Measurements from ENCODE around the gene PRICKLE4.
A peak's percentile ranks its signal among the peaks of the same experiment; 100 is the strongest.
"Not testable (repeated sequence)": the region's sequence is repeated elsewhere in the genome, so short reads cannot be mapped to it uniquely, and the experiment has no call there.

Gene PRICKLE4

DNA sequence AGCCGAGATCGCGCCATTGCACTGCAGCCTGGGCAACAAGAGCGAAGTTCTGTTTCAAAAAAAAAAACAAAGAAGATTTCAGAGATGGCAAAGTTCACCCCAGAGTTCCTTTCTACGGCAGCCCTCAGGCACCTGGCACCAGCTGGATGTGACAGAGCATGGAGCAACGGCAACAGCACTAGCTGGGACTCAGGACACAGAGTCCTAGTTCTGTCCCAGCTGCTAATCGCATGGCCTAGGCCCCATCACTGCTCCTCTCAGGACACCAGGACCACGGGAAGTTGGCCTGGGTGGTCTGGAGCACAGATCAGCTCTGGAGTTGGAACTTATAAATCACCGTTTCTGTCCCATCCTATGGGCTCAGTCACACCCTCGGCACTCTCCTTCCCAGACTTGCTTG is 34.5 kb upstream of the PRICKLE4 start:
- no peak for DNase-seq (ENCODE audit: low spot score)

DNA sequence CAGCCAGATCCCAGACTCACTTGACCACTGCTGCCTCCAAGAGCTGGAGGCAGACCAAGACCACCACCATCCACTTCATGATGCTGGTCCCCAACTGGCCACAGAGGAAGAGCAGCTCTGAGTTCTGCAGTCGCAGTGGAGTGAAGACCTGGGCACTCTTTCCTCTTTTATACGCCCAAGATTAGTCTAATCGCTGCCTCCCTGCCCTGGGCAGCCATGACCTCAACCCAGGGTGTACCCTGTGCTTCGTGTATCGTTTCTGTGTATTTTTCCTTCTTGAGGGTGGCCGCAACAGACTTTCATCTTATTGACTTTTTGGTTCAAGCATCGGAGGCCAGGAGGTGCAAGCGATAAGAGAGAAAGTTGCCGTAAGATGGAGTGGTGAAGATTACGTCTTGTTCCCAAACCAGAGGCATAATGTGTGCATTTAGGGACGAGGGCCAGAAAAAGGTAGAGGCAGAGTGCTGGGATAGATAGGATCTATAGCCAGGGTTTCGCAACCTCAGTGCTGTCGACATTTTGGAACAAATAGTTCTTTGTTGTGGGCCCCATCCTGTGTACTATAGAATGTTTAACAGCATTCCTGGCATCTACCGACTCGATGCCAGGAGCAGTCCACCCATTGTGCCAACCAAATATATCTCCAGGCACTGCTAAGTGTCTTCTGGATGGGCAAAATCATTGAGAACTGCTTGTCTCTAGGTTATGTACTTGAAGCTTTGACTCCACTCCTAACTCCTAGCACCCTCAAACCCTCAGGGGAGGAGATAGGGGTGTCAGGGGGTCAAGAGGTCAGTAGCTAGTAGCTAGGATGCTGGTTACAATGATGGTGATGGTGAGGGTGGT is 33.1 kb upstream of the PRICKLE4 start, which contains the start of gene PGC:
PGC (minus strand) TSS at position 142 of the 846 bp plus-strand sequence; CDS start at position 79, 63 bp downstream.
- peak; percentile 61 for DNase-seq (ENCODE audit: low spot score)

DNA sequence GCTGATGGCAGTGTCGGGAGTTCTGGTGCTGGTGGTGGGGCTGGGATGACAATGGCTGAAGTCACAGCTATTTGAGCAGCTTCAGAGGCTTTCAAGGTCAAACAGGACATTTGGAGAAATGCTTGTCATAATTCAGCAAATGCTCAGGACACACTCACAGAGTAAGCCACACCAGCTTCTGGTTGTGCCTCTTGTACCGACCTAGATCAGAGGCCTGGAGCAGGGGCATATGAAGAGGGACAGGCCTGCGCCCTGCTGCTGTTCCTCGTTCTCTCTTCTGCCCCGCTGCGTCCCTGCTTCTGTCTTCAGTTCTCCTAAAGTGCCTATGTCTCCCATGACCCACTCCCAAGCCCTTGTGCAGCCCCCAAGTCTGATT is 32.5 kb upstream of the PRICKLE4 start:
- no peak for DNase-seq (ENCODE audit: low spot score)

DNA sequence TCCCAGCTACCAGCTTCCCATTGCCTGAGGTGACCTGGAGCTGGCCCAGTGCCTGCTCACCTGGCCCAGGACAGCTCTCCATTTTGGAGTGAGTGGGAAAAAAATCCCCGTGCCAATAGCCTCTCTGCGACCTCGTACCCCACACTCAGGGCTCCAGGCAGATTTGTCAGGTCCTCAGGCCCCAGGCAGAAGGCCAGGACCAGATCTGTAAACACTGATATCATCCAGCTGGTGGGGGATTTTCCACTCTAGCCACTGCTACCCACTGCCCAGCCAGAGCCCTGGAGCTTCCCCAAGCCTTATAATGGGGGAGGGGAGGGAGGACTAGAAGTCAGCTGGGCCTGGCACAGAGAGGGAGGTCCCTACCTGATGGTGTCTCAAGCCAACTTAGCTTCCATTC is 32.0 kb upstream of the PRICKLE4 start:
- DNase-seq (ENCODE audit: low spot score) = no peak

DNA sequence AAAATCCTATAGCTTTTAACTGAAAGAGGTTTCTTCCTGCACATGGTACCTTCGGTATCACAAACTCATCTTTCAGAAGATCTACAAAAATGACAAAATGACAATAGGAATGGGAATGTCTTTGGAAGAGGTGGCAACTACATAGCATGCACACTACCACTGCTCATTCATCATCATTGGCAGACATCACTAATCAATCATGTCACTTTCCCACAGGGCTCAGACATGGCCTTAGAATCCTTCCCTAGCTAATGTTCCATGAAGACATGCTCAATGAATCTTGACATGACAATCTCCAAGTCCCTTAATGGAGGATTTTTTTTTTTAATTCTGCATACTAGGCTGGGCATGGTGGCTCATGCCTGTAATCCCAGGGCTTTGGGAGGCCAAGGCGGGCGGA is 30.2 kb upstream of the PRICKLE4 start:
- no peak for DNase-seq (ENCODE audit: low spot score)

DNA sequence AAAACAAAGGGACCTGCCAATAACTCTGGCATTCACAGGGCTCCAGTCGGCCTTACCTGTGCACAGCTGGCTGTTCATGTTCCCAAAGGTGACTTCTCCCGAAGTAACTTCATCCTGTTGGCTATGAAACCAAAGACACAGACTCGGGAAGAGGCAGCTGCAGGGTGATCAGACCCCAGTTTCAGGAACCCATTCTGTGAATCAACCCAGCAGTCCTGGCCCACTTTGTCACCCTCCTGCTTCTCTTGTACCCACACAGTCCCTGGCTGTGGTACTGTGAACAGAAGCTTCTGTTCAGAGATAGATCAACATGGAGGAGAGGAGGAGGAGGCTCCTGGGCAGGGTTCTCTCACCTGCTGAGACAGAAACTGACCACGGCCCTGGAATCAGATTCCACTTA is 24.7 kb upstream of the PRICKLE4 start:
- no peak for DNase-seq (ENCODE audit: low spot score)

DNA sequence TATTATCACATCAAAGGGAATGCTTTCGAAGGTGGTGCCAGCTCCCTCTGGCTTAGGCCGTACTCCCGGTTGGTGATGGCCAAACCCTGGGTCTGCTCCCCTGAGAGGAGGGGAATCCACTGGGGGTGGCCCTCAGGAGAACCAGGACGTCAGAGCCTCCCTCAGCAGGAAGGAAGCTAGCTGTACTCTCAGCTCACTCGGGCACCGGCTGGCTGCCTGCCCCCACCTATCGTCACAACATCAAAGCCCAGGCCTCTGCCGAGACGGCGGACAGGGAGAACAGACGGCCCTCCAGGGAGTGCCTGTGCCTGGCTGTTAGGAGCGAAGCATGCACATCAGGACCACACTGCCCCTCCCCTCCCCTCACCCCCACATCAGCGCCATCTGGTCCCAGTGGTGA is 24.2 kb upstream of the PRICKLE4 start:
- DNase-seq (ENCODE audit: low spot score) = no peak

DNA sequence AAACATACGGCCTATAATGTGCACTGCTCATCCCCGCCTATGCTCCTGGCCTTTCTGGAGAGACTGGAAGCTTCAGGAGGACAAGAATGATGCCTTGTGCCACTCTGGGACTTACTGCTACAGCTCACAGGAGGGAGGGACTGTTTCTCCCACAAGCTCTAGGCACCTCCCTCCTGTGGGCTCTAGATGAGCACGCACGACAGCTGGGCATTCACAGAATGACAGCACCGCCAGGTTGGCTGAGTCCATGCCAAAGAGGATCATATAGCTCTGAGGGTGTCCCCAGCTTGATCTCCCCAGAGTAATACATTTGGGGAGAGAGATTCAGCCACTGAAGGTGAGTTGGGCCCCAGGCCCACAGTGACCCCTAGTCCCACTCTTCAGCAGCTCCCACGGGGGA is 23.3 kb upstream of the PRICKLE4 start:
- no peak for DNase-seq (ENCODE audit: low spot score)

DNA sequence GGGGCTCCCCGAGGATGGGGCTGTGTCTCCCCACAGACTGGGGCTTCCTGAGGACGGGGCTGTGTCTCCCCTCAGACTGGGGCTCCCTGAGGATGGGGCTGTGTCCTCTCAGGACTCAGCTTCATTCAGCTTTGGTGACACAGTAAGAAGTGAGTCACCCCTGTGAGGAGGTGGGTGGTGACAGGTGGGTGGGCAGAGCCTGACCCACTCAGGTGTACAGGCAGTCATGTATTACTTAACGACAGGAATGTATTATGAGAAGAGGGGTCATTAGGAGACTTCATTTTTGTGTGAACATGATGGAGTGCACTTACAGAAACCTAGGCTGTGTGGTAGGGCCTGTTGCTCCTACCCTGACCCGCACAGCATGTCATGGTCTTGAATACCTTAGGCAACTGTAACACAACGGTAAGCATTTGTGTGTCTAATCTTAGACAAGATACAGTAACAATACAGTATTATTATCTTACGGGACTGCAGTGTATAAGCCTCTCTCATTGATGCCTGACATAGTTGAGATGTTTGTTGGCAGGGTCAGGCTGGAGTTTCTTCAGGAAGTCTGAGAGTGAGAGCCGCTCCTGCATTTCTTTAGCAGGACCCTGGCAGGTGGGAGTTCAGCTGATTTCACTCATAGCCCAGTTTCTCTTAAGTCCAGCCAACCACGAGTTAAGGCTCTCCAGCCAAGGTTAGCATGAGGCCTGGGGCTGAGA is 22.5 kb upstream of the PRICKLE4 start:
- DNase-seq (ENCODE audit: low spot score) = no peak

DNA sequence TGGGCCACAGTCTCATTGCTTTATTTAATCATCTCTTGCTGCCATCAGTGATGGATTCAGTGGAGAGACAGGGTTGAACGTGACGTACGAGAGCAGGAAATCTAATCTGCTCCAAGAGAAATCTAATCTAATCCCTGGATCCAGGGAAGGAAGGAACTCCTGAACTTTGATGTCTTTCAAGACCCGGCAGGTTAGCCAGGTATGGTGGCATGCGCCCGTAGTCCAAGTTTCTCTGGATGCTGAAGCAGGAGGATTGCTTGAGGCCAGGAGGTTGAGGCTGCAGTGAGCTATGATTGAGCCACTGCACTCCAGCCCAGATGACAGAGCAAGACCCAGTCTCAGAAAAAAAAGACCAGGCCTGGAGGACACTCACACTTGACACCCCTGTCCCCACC is 21.9 kb upstream of the PRICKLE4 start:
- no peak for DNase-seq (ENCODE audit: low spot score)

DNA sequence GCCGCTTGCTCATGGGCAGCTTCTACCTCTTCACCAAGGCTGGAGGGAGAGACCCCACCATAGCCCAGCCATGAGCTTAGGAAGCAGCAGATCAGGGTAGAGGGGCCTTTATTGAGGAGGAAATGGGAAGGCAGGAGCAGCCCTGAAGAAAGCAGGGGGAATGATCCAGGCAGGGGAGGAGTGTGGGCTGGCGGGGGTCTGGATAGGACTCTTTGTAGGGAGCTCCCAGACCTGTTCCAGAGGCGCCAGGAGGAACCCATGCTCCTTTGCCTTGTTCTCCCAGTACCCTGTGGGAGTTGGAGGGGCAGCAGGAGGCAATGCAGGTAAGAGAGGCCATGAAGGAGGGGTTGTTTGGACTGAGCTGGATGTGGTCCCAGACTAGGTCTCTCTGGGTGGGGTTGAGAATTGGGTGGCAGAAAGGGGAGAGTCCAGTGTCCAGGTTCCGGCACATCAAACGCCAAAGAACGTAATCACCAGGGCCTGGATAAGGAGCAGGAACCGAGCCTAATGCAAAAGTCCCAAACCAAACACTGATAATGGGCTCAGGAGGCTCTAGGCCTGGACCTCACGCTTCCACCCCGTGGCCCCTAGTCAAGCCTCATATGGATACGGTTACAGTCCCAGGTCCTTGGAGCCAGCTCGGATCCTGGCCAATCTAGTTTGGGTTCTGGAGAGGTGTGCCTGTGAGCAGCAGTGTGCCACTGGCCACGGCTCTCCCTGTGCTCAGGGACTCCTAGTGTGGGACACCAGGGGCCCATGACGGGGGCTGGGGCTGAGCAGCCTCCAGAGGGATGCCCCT is 21.3 kb upstream of the PRICKLE4 start:
- no peak for DNase-seq (ENCODE audit: low spot score)

DNA sequence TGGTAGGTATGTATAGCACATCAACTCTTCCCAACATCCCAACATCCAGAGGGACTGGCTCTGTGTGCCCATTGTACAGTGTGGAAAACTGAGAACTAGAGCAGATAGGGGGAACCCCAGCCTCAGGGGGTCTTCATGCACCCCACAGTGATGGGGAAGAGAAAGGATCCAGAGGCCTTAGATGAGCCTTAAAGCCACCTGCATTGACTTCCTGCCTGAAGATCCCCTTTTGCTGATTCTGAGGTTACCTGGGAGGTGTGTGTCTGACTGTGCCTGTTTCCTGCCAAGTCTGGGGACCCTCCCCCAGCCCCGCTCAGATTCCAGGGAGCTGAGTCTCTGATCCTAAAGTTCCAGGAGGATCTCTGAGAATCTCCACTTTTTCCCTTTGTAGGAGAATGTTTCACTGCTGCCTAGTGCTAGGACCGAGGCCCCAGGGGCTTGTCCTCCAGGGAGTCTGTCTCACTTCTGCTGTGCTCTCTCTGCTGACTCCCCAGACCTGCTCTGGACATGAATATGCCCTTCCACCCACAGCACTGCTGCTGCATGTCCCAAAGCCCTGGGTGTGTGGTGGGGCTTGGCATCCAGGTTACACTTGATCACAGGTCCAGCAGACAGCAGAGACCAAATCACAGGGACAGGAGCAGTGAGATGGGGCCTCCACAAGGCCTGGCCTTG is 20.5 kb upstream of the PRICKLE4 start:
- DNase-seq (ENCODE audit: low spot score) = no peak

DNA sequence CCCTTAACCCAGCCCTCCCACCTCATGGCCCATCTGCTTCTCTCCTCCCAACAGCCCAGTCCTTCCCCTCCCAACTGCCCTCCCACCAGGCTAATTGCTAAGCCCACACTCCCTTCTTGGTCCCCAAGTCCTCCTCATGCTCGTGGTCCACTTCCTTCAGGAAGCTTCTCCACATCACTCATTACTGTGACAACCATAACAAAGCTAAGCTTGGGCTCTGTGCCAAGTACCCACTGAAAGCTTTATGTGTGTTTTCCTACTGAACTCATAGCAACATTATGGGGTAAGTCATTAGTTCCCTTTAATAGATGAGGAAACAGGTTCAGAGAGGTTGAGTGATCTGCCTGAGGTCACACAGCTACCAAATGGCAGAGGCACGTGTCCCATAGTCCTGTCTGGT is 17.1 kb upstream of the PRICKLE4 start:
- peak; percentile 48 for DNase-seq (ENCODE audit: low spot score)

DNA sequence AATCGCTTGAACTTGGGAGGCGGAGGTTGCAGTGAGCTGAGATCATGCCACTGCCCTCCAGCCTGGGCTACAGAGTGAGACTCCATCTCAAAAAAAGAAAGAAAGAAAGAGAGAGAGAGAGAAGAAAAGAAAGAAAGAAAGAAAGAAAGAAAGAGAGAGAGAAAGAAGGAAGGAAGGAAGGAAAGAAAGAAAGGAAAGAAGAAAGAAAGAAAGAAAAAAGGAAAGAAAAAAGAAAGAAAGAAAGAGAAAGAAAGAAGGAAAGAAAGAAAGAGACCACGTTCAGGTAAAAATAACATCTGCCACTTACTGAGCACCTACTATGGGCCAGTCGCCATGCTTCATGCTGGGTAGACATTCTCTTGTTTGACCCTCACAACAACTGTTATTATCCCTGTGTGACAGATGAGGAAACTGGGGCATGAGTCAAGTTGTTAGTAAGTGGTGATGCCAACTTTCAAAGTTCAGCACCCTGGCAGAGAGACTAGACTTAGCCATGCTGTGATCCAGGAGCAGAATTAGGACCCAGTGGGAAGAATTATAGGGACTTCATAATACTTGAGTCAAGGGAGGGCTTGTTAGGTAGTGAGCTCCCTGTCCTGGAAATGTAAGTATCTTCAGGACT is 14.4 kb upstream of the PRICKLE4 start:
- not testable (repeated sequence) for DNase-seq (ENCODE audit: low spot score)

DNA sequence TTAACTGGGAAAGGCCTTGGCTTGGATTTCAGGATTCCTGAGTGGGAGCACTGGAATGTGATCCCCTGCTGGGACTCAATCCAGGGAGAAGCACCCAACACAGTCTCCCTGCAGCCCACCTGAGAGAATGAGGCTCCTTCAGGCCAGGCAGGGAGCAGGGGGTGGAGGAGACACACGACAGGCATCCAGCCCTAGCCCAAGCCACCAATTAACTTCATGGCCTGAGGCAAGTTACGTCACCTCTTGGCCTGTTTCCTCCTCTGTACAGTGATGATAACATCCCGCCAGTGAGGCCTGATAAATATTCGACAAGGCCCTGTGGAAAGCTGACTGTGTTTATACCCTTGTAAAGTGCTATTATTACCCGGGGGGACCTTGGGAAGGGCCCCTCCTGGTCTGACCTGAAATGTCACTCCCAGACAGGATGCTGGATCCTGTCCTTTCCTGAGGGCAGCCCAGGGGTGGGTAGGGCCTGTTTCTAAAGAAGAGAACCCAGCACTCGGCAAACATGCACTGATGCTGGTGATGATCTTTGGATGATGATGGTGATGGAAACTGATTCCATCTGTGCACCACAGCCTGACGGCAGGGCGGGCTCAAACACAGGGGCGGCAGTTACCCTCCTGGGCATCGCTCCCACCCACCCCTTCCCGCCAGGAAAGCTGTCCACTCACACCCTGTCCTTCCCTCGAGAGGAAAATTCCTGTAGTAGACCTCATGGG is 13.3 kb upstream of the PRICKLE4 start:
- DNase-seq (ENCODE audit: low spot score) = peak; percentile 62

DNA sequence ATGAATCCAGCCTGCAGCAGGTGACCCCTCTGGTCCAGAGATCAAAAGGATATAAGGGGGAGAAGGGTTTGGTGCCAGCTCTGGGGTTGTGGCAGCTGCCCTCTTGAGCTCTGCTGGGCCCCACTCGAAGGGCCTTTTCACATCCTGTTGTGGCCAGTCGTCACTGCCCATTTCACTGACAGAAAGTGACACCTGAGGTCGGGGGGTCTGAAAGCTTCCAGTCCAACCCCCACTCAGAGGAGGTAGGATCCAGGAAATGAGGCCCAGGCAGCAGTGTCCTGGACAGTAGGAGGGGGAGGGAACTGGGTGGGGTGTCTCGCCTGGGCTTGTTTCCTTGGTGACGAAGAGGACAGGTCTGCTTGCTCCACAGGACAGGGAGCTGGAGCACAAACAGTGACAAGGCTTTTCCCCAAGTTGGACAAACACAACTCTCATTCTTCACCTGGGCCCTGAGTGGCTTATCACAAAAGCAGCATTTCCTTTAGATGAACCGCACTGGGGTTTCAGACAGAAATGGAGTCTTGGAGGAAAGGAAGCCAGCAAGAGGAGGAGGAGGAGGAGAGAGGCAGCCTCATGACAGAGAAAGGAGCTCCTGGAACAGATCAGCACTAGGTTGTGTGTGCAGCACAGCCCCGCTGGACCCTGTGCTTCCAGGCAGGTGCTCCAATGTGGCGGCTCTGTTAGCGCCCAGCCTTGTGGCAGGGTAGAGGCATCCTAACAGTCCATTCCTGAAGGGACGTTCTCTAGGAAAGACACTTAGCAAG is 11.9 kb upstream of the PRICKLE4 start:
- no peak for DNase-seq (ENCODE audit: low spot score)

DNA sequence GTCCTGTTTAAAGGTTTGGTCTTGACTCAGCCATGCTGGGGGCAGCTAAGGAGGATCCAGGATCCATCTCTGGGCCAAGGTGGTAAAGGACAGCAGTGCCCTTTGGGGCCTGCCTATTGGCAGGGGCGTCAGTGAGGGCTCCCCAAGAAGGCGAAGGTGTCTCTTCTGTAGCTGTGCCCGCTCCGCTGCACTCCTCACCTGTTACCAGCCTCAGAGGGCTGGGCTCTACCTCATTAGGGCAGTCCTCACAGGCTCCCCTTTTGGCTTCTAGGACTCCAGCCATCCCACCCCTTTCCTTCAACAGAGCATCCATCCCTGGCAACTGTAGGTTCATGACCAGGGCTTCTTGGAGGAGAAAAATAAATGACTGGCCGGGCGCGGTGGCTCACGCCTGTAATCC is 11.2 kb upstream of the PRICKLE4 start:
- no peak for DNase-seq (ENCODE audit: low spot score)

DNA sequence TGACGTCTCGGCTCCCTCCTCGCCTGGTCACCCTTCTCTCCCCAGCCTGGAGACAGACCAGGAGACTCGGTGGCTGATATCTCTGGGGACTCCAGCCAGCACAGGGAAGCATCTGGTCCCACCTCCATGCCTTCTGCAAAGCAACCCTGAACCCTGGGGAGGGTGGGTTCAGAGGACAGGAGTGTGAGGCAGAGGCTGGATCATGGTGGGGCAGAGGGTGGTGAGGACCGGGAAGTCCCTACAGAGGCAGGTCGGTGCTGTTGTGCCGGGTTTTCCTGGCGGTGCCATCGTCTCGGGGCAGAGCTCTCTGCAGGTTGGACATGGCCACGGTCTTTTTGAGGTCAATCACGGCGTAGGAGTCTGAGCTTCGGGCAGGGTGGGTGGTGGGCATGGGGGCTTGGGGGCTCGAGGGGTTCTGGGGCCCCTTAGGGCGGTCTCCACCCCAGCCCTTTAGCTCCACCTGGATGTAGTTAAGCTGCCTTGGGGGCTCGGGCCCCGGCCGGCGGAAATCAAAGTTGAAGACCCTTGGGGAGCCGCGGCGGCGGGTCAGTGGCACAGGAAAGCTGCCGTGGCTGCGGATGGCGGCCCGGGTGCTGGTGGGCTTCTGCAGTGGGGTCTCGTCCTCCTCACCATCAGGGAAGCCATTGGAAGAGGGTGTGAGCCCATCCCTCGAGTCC is 10.1 kb upstream of the PRICKLE4 start:
- no peak for DNase-seq (ENCODE audit: low spot score)
